ENCODE data around the gene MAN2B2. TPM values are rescaled to one million over a fixed set of nuclear protein-coding genes. Genes with fewer than 3 reads are reported as not detected.

The MAN2B2 gene
- total and polyA plus RNA-seq, 5 donors from 2014 or later, result 15.6 to 43.8 (median 23.1) TPM

- no peaks in the 10 kb centered on the region for H3K27me3 Mint-ChIP-seq
- peaks cover 34% of the 10 kb centered on the region for H3K36me3 Mint-ChIP-seq
- H3K27ac Mint-ChIP-seq, result no peak overlapping the region
Measured at GRCh38 chr4:6577409-6577808, 2.4 kb downstream of the MAN2B2 start.

DNA sequence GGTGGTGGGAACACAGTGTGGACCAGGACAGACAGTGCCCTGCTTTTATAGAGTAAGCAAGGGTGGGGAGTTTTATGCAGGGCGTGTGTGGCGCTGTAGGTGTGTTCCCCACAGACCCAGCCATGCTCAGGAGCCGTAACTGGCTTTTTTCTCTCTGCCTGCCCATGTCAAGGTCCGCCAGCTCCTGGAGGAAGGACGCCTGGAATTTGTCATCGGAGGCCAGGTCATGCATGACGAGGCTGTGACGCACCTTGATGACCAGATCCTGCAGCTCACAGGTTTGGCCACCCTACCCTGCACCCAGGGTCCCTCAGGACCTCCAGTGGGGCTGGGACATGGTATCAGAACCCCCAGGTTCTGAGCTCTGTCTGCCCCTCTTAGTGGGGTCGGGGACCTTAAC, 3.2 kb downstream of the MAN2B2 start:
- no peaks in the 10 kb centered on the region for H3K27me3 ChIP-seq (ENCODE audit: control insufficient read depth, insufficient read depth, low read length)
- no peak overlapping the region for H3K4me3 ChIP-seq (ENCODE audit: low read depth, low read length)
- H3K36me3 Mint-ChIP-seq, result peaks cover 39% of the 10 kb centered on the region
- H3K27ac ChIP-seq (ENCODE audit: insufficient read depth, low read length, poor library complexity, severe bottlenecking), result no peak overlapping the region
- no peak for ATAC-seq (ENCODE audit: low read depth in 2 of 2)
- peaks cover 0 to 23% (median 7%) of the 10 kb centered on the region in 4 donors for H3K4me1 Mint-ChIP-seq
- H3K4me3 Mint-ChIP-seq, result peak overlapping the region in 1 of 4 donors; percentile 76
- no peaks in the 10 kb centered on the region for H3K27me3 Mint-ChIP-seq
- peaks cover 62% of the 10 kb centered on the region for H3K36me3 ChIP-seq (ENCODE audit: control insufficient read depth, insufficient read depth, low read length)
- no peak for DNase-seq
- H3K9me3 ChIP-seq (ENCODE audit: control insufficient read depth in 2 of 2, low read length in 2 of 2), result no peaks in the 10 kb centered on the region
- H3K27ac Mint-ChIP-seq, result no peak overlapping the region
- H3K4me1 ChIP-seq (ENCODE audit: control insufficient read depth, insufficient read depth, low read length, poor library complexity, severe bottlenecking), result peaks cover 26% of the 10 kb centered on the region
- H3K9me3 Mint-ChIP-seq, result peaks cover 0 to 2% (median 0%) of the 10 kb centered on the region in 7 donors

More at GRCh38 chr4:6577409-6577808, 2.4 kb downstream of the MAN2B2 start:
- H3K4me3 Mint-ChIP-seq, result peak overlapping the region in 2 of 4 donors; percentile 76 to 81
- Histone ChIP-seq H3K27me3 (ENCODE audit: control insufficient read depth, insufficient read depth, low read length) (no peaks in the 10 kb centered on the region), H3K4me3 (ENCODE audit: low read depth, low read length) (no peak overlapping the region), H3K27ac (ENCODE audit: insufficient read depth, low read length, poor library complexity, severe bottlenecking) (no peak overlapping the region), H3K9me3 (ENCODE audit: control insufficient read depth in 2 of 2, low read length in 2 of 2) (no peaks in the 10 kb centered on the region), H3K36me3 (ENCODE audit: control insufficient read depth, insufficient read depth, low read length) (peaks cover 56% of the 10 kb centered on the region), H3K4me1 (ENCODE audit: control insufficient read depth, insufficient read depth, low read length, poor library complexity, severe bottlenecking) (peaks cover 26% of the 10 kb centered on the region)
- ATAC-seq (ENCODE audit: low read depth in 2 of 2) (no peak), DNase-seq (no peak)
- peaks cover 0 to 23% (median 7%) of the 10 kb centered on the region in 4 donors for H3K4me1 Mint-ChIP-seq
- H3K9me3 Mint-ChIP-seq, result peaks cover 0 to 2% (median 0%) of the 10 kb centered on the region in 7 donors

DNA sequence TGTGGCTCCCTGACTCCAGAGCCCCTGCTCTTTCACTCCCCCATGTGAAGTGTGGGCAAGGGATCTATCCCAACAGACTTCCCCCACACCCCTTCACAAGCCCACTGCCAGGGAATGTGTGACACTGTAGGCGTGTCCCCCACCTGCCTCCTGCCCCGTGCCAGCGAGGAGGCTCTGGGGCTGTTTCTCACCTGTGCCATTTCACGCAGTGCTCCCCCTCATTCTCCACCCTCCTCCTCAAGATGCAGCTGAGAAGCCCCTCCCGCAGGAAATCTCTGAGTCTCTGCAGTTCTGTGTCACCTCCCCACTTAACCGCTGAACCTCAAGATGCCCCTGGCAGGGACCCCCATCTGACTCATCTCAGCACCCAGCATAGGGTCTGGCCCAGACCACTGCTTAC, 5.4 kb downstream of the MAN2B2 start:
- H3K36me3 ChIP-seq (ENCODE audit: control insufficient read depth, insufficient read depth, low read length), result peaks cover 82% of the 10 kb centered on the region
- no peak overlapping the region for H3K27ac ChIP-seq (ENCODE audit: insufficient read depth, low read length, poor library complexity, severe bottlenecking)
- peaks cover 12% of the 10 kb centered on the region for H3K4me1 ChIP-seq (ENCODE audit: control insufficient read depth, insufficient read depth, low read length, poor library complexity, severe bottlenecking)
- no peaks in the 10 kb centered on the region for H3K27me3 ChIP-seq (ENCODE audit: control insufficient read depth, insufficient read depth, low read length)
- Mint-ChIP-seq H3K27me3 (no peaks in the 10 kb centered on the region), H3K4me1 (peaks cover 0 to 16% (median 7%) of the 10 kb centered on the region in 4 donors), H3K27ac (no peak overlapping the region), H3K4me3 (no peak overlapping the region), H3K36me3 (peaks cover 58% of the 10 kb centered on the region), H3K9me3 (peaks cover 0 to 2% (median 0%) of the 10 kb centered on the region in 7 donors)
- no peak for DNase-seq
- ATAC-seq (ENCODE audit: low read depth in 2 of 2), result no peak
- no peaks in the 10 kb centered on the region for H3K9me3 ChIP-seq (ENCODE audit: control insufficient read depth in 2 of 2, low read length in 2 of 2)
- H3K4me3 ChIP-seq (ENCODE audit: low read depth, low read length), result no peak overlapping the region

DNA sequence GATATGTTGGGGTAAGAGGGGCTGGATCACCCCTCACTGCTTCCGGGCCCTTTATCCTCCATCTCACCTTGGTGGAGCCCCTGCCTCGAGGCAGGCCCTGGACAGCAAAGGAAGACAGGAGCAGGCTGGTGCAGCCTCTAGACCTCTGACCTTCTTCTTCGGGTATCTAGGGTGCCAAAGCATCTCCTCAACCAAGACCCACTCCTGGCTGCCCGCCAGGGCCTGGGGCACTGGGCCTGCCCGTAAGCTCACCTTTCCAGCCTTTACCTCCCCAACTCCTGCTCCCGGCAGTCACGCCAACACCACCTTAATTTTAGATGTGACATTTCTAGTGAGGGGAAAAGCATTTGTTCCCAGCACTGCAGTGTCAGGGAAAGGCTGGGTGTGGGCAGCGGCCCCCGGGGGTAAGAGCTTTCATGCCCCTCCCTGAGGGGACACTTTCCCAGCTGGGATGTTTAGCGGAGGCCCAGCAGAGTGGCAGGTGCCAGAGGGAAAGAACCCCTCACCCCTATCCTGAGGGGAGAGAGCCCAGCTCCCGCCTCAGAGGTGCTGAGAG, 6.7 kb downstream of the MAN2B2 start:
- Mint-ChIP-seq H3K9me3 (peaks cover 0 to 2% (median 0%) of the 10 kb centered on the region in 7 donors), H3K4me1 (peaks cover 0 to 9% (median 7%) of the 10 kb centered on the region in 4 donors), H3K36me3 (peaks cover 62% of the 10 kb centered on the region), H3K4me3 (peak overlapping the region in 1 of 4 donors; percentile 2), H3K27me3 (no peaks in the 10 kb centered on the region), H3K27ac (no peak overlapping the region)
- H3K4me1 ChIP-seq (ENCODE audit: control insufficient read depth, insufficient read depth, low read length, poor library complexity, severe bottlenecking), result no peaks in the 10 kb centered on the region
- no peak overlapping the region for H3K27ac ChIP-seq (ENCODE audit: insufficient read depth, low read length, poor library complexity, severe bottlenecking)
- H3K36me3 ChIP-seq (ENCODE audit: control insufficient read depth, insufficient read depth, low read length), result peaks cover 87% of the 10 kb centered on the region
- H3K9me3 ChIP-seq (ENCODE audit: control insufficient read depth in 2 of 2, low read length in 2 of 2), result no peaks in the 10 kb centered on the region
- ATAC-seq (ENCODE audit: low read depth in 2 of 2), result no peak
- H3K27me3 ChIP-seq (ENCODE audit: control insufficient read depth, insufficient read depth, low read length), result no peaks in the 10 kb centered on the region
- no peak for DNase-seq
- no peak overlapping the region for H3K4me3 ChIP-seq (ENCODE audit: low read depth, low read length)

DNA sequence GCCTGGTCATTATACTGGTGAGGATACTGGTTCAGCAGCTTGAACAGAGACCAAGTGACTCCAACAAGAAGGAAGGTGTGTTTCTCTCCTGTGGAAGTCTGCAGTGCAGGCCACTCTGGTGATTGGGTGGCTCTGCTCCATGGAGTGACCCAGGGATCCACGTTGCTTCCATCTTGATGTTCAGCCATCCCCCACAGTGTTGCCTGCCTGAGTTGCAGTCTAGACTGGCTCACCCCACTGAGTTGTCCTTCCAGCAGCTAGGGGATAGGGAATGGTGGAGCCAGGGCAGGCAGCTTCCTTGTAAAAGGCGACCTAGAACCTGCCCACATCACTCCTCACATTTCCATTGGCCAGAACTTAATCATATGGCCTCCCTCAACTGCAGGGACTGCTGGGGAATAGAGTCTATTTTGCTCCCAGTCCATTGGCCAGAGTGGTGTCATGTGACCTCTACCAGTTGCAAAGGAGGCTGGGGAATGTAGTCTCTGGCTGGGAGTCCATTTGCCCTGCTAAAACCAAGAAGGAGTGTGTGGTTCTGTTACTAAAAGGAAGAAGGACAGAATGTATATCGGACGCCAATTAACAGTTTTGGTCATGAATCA, 8.0 kb downstream of the MAN2B2 start:
- H3K27me3 ChIP-seq (ENCODE audit: control insufficient read depth, insufficient read depth, low read length), result no peaks in the 10 kb centered on the region
- no peak overlapping the region for H3K27ac ChIP-seq (ENCODE audit: insufficient read depth, low read length, poor library complexity, severe bottlenecking)
- H3K9me3 Mint-ChIP-seq, result peaks cover 0 to 2% (median 0%) of the 10 kb centered on the region in 7 donors
- peak overlapping the region in 1 of 4 donors; percentile 22 for H3K4me3 Mint-ChIP-seq
- DNase-seq, result peak in 1 of 3 donors; percentile 44
- H3K27ac Mint-ChIP-seq, result no peak overlapping the region
- no peaks in the 10 kb centered on the region for H3K27me3 Mint-ChIP-seq
- ATAC-seq (ENCODE audit: low read depth in 2 of 2), result peak in 1 of 2 donors; percentile 44
- no peaks in the 10 kb centered on the region for H3K9me3 ChIP-seq (ENCODE audit: control insufficient read depth in 2 of 2, low read length in 2 of 2)
- no peaks in the 10 kb centered on the region for H3K4me1 ChIP-seq (ENCODE audit: control insufficient read depth, insufficient read depth, low read length, poor library complexity, severe bottlenecking)
- H3K36me3 ChIP-seq (ENCODE audit: control insufficient read depth, insufficient read depth, low read length), result peaks cover 85% of the 10 kb centered on the region
- H3K4me3 ChIP-seq (ENCODE audit: low read depth, low read length), result no peak overlapping the region
- peaks cover 0 to 9% (median 1%) of the 10 kb centered on the region in 4 donors for H3K4me1 Mint-ChIP-seq
- peaks cover 63% of the 10 kb centered on the region for H3K36me3 Mint-ChIP-seq

GRCh38 chr4:6584865-6585264, 9.9 kb downstream of the MAN2B2 start:
- Mint-ChIP-seq H3K27ac (no peak overlapping the region), H3K4me3 (no peak overlapping the region)

DNA sequence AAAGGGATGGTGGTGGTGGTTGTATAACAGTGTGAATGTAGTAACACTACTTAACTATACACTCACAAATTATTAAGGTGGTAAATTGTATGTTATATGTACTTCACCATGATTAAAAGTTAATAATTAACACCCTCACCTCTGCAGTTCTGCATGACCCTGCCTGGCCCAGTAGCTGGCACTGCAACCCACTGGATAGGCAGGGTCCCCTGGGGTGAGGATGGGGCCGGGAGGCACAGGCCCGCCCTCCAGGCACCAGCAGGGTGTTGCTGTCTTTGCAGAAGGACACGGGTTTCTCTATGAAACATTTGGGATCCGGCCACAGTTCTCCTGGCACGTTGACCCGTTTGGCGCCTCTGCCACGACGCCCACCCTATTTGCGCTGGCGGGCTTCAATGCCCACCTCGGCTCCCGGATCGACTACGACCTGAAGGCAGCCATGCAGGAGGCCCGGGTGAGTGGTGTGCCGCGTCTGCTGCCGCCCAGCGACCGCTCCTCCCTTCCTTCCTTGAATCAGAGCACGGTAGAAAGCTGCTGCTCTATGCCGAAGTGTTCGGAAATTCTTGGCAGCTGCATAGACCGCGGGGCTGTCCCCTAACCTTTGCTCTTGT, 11.8 kb downstream of the MAN2B2 start:
- Mint-ChIP-seq H3K4me3 (no peak overlapping the region), H3K36me3 (peaks cover 41% of the 10 kb centered on the region), H3K27me3 (no peaks in the 10 kb centered on the region), H3K27ac (no peak overlapping the region), H3K4me1 (peaks cover 0 to 4% (median 0%) of the 10 kb centered on the region in 4 donors), H3K9me3 (no peaks in the 10 kb centered on the region)
- no peaks in the 10 kb centered on the region for H3K9me3 ChIP-seq (ENCODE audit: control insufficient read depth in 2 of 2, low read length in 2 of 2)
- no peak overlapping the region for H3K4me3 ChIP-seq (ENCODE audit: low read depth, low read length)
- H3K4me1 ChIP-seq (ENCODE audit: control insufficient read depth, insufficient read depth, low read length, poor library complexity, severe bottlenecking), result no peaks in the 10 kb centered on the region
- no peaks in the 10 kb centered on the region for H3K27me3 ChIP-seq (ENCODE audit: control insufficient read depth, insufficient read depth, low read length)
- ATAC-seq (ENCODE audit: low read depth in 2 of 2) (no peak), DNase-seq (no peak)
- no peak overlapping the region for H3K27ac ChIP-seq (ENCODE audit: insufficient read depth, low read length, poor library complexity, severe bottlenecking)
- peaks cover 75% of the 10 kb centered on the region for H3K36me3 ChIP-seq (ENCODE audit: control insufficient read depth, insufficient read depth, low read length)

More at GRCh38 chr4:6584865-6585264, 9.9 kb downstream of the MAN2B2 start:
- Histone ChIP-seq H3K27ac (ENCODE audit: insufficient read depth, low read length, poor library complexity, severe bottlenecking) (no peak overlapping the region), H3K4me1 (ENCODE audit: control insufficient read depth, insufficient read depth, low read length, poor library complexity, severe bottlenecking) (no peaks in the 10 kb centered on the region), H3K36me3 (ENCODE audit: control insufficient read depth, insufficient read depth, low read length) (peaks cover 83% of the 10 kb centered on the region), H3K9me3 (ENCODE audit: control insufficient read depth in 2 of 2, low read length in 2 of 2) (no peaks in the 10 kb centered on the region), H3K4me3 (ENCODE audit: low read depth, low read length) (no peak overlapping the region), H3K27me3 (ENCODE audit: control insufficient read depth, insufficient read depth, low read length) (no peaks in the 10 kb centered on the region)
- ATAC-seq (ENCODE audit: low read depth in 2 of 2) (no peak), DNase-seq (no peak)
- peaks cover 0 to 4% (median 0%) of the 10 kb centered on the region in 4 donors for H3K4me1 Mint-ChIP-seq
- no peaks in the 10 kb centered on the region for H3K9me3 Mint-ChIP-seq
- peaks cover 51% of the 10 kb centered on the region for H3K36me3 Mint-ChIP-seq
- H3K27me3 Mint-ChIP-seq, result no peaks in the 10 kb centered on the region

Data from CD4-positive, CD25-positive, alpha-beta regulatory T cell (primary cell).